PC-3 (cell line): ENCODE measurements around the gene MREG. TPM values are rescaled to one million over a fixed set of nuclear protein-coding genes. Genes with fewer than 3 reads are reported as not detected.
"Not testable (repeated sequence)": the region's sequence is repeated elsewhere in the genome, so short reads cannot be mapped to it uniquely, and the experiment has no call there.

Source experiments
- ATAC-seq: fragments of 200-7000 bp; cut with Tn5 transposase; 2 replicates; pipeline ENCODE4 v1.9.1; 2020; ENCODE audit warnings: mild to moderate bottlenecking, moderate library complexity
- BruUV-seq: library from RNA; stranded (reverse); fragments of 400-500 nt; replicated peaks from 2 replicates; lab custom pipeline; 2021; lab: Mats Ljungman, UMichigan
- CTCF ChIA-PET: fragments of 300-600 bp; sonication (Branson Sonifier 250); formaldehyde crosslinking; loops from one replicate; lab custom pipeline; 2022; ENCODE audit warnings: antibody characterized with exemption; lab: Charles Lee
- POLR2A ChIA-PET: fragments of 300-600 bp; sonication (Branson Sonifier 250); formaldehyde crosslinking; loops from one replicate; lab custom pipeline; 2022; ENCODE audit warnings: antibody characterized with exemption; ENCODE audit not compliant: unreplicated experiment; lab: Charles Lee
- DNase-seq: peaks from one replicate; pipeline ENCODE4 v3.0.0-alpha.2; 2015
- H2AFZ ChIP-seq: fragments of 300-600 bp; sonication (generic); 2 replicates; pipeline ENCODE4 v1.6.0; 2016; ENCODE audit warnings: antibody characterized with exemption, low read length
- H3F3A ChIP-seq: fragments of 300-600 bp; sonication (generic); one replicate; pipeline ENCODE4 v1.6.0; 2017; ENCODE audit warnings: antibody characterized with exemption, low read length, control low read depth, mild to moderate bottlenecking; ENCODE audit not compliant: unreplicated experiment
- H3K27ac ChIP-seq: fragments of 300-600 bp; sonication (generic); 2 replicates; pipeline ENCODE4 v1.5.1; 2016; ENCODE audit warnings: mild to moderate bottlenecking, low read length
- H3K27me3 ChIP-seq: fragments of 300-600 bp; sonication (generic); 2 replicates; pipeline ENCODE4 v1.6.1; 2016; ENCODE audit warnings: low read length, mixed read lengths
- H3K36me3 ChIP-seq: fragments of 300-600 bp; sonication (generic); 2 replicates; pipeline ENCODE4 v1.6.1; 2016; ENCODE audit warnings: low read depth, mixed run types, low read length, mixed read lengths
- H3K4me1 ChIP-seq: fragments of 300-600 bp; sonication (generic); 2 replicates; pipeline ENCODE4 v1.5.1; 2016; ENCODE audit warnings: low read length; ENCODE audit not compliant: insufficient read depth
- H3K4me2 ChIP-seq: fragments of 300-600 bp; sonication (generic); 2 replicates; pipeline ENCODE4 v1.6.0; 2016; ENCODE audit warnings: low read length
- H3K4me3 ChIP-seq: fragments of 300-600 bp; sonication (generic); 2 replicates; pipeline ENCODE4 v1.5.1; 2016; ENCODE audit warnings: mild to moderate bottlenecking, low read length, mixed read lengths
- H3K79me2 ChIP-seq: fragments of 300-600 bp; sonication (generic); 2 replicates; pipeline ENCODE4 v1.6.1; 2017; ENCODE audit warnings: low read length, mixed read lengths
- H3K9ac ChIP-seq: fragments of 300-600 bp; sonication (generic); 2 replicates; pipeline ENCODE4 v1.6.0; 2016; ENCODE audit warnings: mild to moderate bottlenecking, low read length
- H3K9me2 ChIP-seq: fragments of 300-600 bp; sonication (generic); replicated peaks from 2 replicates; pipeline ENCODE4 v1.6.1; 2016; ENCODE audit warnings: mixed run types, low read length, mixed read lengths
- H3K9me3 ChIP-seq: fragments of 300-600 bp; sonication (generic); 2 replicates; pipeline ENCODE4 v1.6.1; 2016; ENCODE audit warnings: low read length, mixed read lengths
- H4K20me1 ChIP-seq: fragments of 300-600 bp; sonication (generic); 2 replicates; pipeline ENCODE4 v1.6.1; 2016; ENCODE audit warnings: low read length, mixed read lengths
- CTCF ChIP-seq: fragments of 300-600 bp; sonication (generic); conservative IDR thresholded peaks from 2 replicates; pipeline ENCODE4 v1.5.1; 2017; ENCODE audit warnings: antibody characterized with exemption, low read depth, mild to moderate bottlenecking, low read length
- EZH2 ChIP-seq: fragments of 300-600 bp; sonication (generic); IDR thresholded peaks from one replicate; pipeline ENCODE4 v1.6.1; 2017; ENCODE audit warnings: antibody characterized with exemption, mild to moderate bottlenecking, low read length; ENCODE audit not compliant: unreplicated experiment
- EZH2phosphoT487 ChIP-seq: fragments of 300-600 bp; sonication (generic); IDR thresholded peaks from 2 replicates; pipeline ENCODE4 v1.6.1; 2018; ENCODE audit warnings: mild to moderate bottlenecking, antibody characterized with exemption, low read length, borderline replicate concordance
- intact Hi-C: fragments of 100-400 bp; cut with micrococcal nuclease; formaldehyde crosslinking; loops from 2 replicates; pipeline ENCODE4 v1.9.0; 2023
- total RNA-seq: library from RNA; depleted of rRNA; stranded (reverse); fragments of >200 nt; gene quantifications from 2 replicates; pipeline ENCODE4 v1.2.3, GENCODE V29; 2014

Gene MREG
- total RNA-seq, 1 experiment from 2014 or later: 24.4 TPM

- CTCF ChIA-PET: interaction anchor here (0.6 kb wide), 1 partner anchor 42 kb away, joined by 3 read pairs; no protein-coding TSS in a partner anchor
- Histone ChIP-seq H3K9me3 (no peaks in the 10 kb centered on the region), H4K20me1 (no peaks in the 10 kb centered on the region), H2AFZ (no peak overlapping the region), H3K27ac (0 out of 2 replicates have a peak overlapping the region, but pooled peaks have one; percentile 2), H3K36me3 (0 out of 2 replicates have a peak, but pooled peaks cover 7% of the 10 kb centered on the region), H3K9ac (no peak overlapping the region), H3K27me3 (no peaks in the 10 kb centered on the region), H3F3A (no peaks in the 10 kb centered on the region), H3K79me2 (peaks cover 67% of the 10 kb centered on the region), H3K4me3 (no peak overlapping the region), H3K9me2 (no peaks in the 10 kb centered on the region), H3K4me2 (no peak overlapping the region), H3K4me1 (peaks cover 14% of the 10 kb centered on the region)
- TF ChIP-seq CTCF: no peak
- TF ChIP-seq EZH2: no peak
- no peak for TF ChIP-seq EZH2phosphoT487
- DNase-seq (no peak), ATAC-seq (no peak)
- POLR2A ChIA-PET: no interaction called here
- BruUV-seq: no TSS peak
- intact Hi-C loops: loop anchor here (5.0 kb wide), 1 partner anchor 39 kb away; the partner anchor contains the start of gene MREG
Measured at GRCh38 chr2:215973145-215973792, 40.1 kb downstream of the MREG start.

GRCh38 chr2:215971671-215972070 is 41.7 kb downstream of the MREG start:
- H3K36me3 ChIP-seq: 0 out of 2 replicates have a peak, but pooled peaks cover 7% of the 10 kb centered on the region
- ATAC-seq (no peak), DNase-seq (no peak)
- H3K27ac ChIP-seq: no peak overlapping the region
- H4K20me1 ChIP-seq: no peaks in the 10 kb centered on the region
- no peak overlapping the region for H3K4me2 ChIP-seq
- H3K27me3 ChIP-seq: no peaks in the 10 kb centered on the region
- BruUV-seq: no TSS peak
- H3K9me2 ChIP-seq: no peaks in the 10 kb centered on the region
- H3K4me3 ChIP-seq: no peak overlapping the region
- H3K4me1 ChIP-seq: peaks cover 30% of the 10 kb centered on the region
- no peak overlapping the region for H2AFZ ChIP-seq
- H3K9me3 ChIP-seq: no peaks in the 10 kb centered on the region
- TF ChIP-seq EZH2phosphoT487 (no peak), EZH2 (no peak), CTCF (no peak)
- no peaks in the 10 kb centered on the region for H3F3A ChIP-seq
- intact Hi-C loops: loop anchor here (5.0 kb wide), 1 partner anchor 41 kb away; the partner anchor contains the start of gene MREG
- H3K79me2 ChIP-seq: peaks cover 72% of the 10 kb centered on the region
- CTCF ChIA-PET: no interaction called here
- POLR2A ChIA-PET: no interaction called here
- no peak overlapping the region for H3K9ac ChIP-seq

GRCh38 chr2:215970894-215971293 is 42.5 kb downstream of the MREG start:
- H3K27me3 ChIP-seq, H3K9me2 ChIP-seq, H3K4me2 ChIP-seq, H3K27ac ChIP-seq, H3K9me3 ChIP-seq, ATAC-seq, H3F3A ChIP-seq, H3K36me3 ChIP-seq, H4K20me1 ChIP-seq, POLR2A ChIA-PET, CTCF ChIA-PET, BruUV-seq, H3K9ac ChIP-seq, H3K4me3 ChIP-seq, H2AFZ ChIP-seq, DNase-seq: not testable (repeated sequence)
- Histone ChIP-seq H3K79me2 (peaks cover 69% of the 10 kb centered on the region), H3K4me1 (peaks cover 30% of the 10 kb centered on the region)
- intact Hi-C loops: loop anchor here (5.0 kb wide), 1 partner anchor 41 kb away; the partner anchor contains the start of gene MREG
